Memory B cell (primary cell): ENCODE data around the gene HOXD4.

Source experiments
- ATAC-seq: fragments of 150-1000 bp; cut with Tn5 transposase; 2 replicates; pipeline ENCODE4 v1.10.0; 2021; ENCODE audit warnings: low read depth, mild to moderate bottlenecking, moderate library complexity
- DNase-seq, 2 donors: peaks; one replicate each; pipeline ENCODE4 v3.0.0; 2022; ENCODE audit warnings: low spot score in 2 of 2
- H3K27ac Mint-ChIP-seq: one replicate; pipeline ENCODE4 v1.8.0; 2022; ENCODE audit warnings: mild to moderate bottlenecking, moderate library complexity, mixed read lengths
- H3K27me3 Mint-ChIP-seq: one replicate; pipeline ENCODE4 v1.8.0; 2022; ENCODE audit warnings: mixed read lengths
- H3K36me3 Mint-ChIP-seq: one replicate; pipeline ENCODE4 v1.8.0; 2022; ENCODE audit warnings: mild to moderate bottlenecking, mixed read lengths
- H3K4me1 Mint-ChIP-seq: one replicate; pipeline ENCODE4 v1.8.0; 2022; ENCODE audit warnings: mixed read lengths
- H3K4me3 Mint-ChIP-seq: one replicate; pipeline ENCODE4 v1.8.0; 2022; ENCODE audit warnings: mild to moderate bottlenecking, moderate library complexity, mixed read lengths
- H3K9me3 Mint-ChIP-seq: one replicate; pipeline ENCODE4 v1.8.0; 2022; ENCODE audit warnings: mixed read lengths

The HOXD4 gene

GRCh38 chr2:176181551-176181950, 30.2 kb downstream of the HOXD4 start:
- no peaks in the 10 kb centered on the region for H3K4me1 Mint-ChIP-seq
- H3K9me3 Mint-ChIP-seq, result no peaks in the 10 kb centered on the region
- no peak overlapping the region for H3K4me3 Mint-ChIP-seq
- no peak overlapping the region for H3K27ac Mint-ChIP-seq
- peaks cover 30% of the 10 kb centered on the region for H3K27me3 Mint-ChIP-seq
- no peaks in the 10 kb centered on the region for H3K36me3 Mint-ChIP-seq
- DNase-seq, result no peak
- no peak for ATAC-seq

- DNase-seq (no peak), ATAC-seq (no peak)
- Mint-ChIP-seq H3K4me1 (peaks cover 4% of the 10 kb centered on the region), H3K4me3 (no peak overlapping the region), H3K27ac (no peak overlapping the region), H3K9me3 (no peaks in the 10 kb centered on the region), H3K27me3 (peaks cover 26% of the 10 kb centered on the region), H3K36me3 (no peaks in the 10 kb centered on the region)
Observed at GRCh38 chr2:176182671-176183070, 31.3 kb downstream of the HOXD4 start.

GRCh38 chr2:176184749-176185148, 33.4 kb downstream of the HOXD4 start:
- no peak for DNase-seq
- Mint-ChIP-seq H3K9me3 (no peaks in the 10 kb centered on the region), H3K27me3 (peaks cover 22% of the 10 kb centered on the region), H3K36me3 (no peaks in the 10 kb centered on the region), H3K4me3 (no peak overlapping the region), H3K4me1 (peaks cover 14% of the 10 kb centered on the region), H3K27ac (no peak overlapping the region)
- no peak for ATAC-seq

- H3K4me1 Mint-ChIP-seq, result peaks cover 14% of the 10 kb centered on the region
- H3K4me3 Mint-ChIP-seq, result no peak overlapping the region
- DNase-seq, result no peak
- H3K36me3 Mint-ChIP-seq, result no peaks in the 10 kb centered on the region
- H3K27me3 Mint-ChIP-seq, result peaks cover 16% of the 10 kb centered on the region
- ATAC-seq, result no peak
- H3K27ac Mint-ChIP-seq, result no peak overlapping the region
- H3K9me3 Mint-ChIP-seq, result no peaks in the 10 kb centered on the region
Observed at GRCh38 chr2:176186024-176186423, 34.7 kb downstream of the HOXD4 start.

GRCh38 chr2:176187200-176187898, 36.0 kb downstream of the HOXD4 start:
- Mint-ChIP-seq H3K4me3 (peak overlapping the region; percentile 89), H3K9me3 (no peaks in the 10 kb centered on the region), H3K27ac (no peak overlapping the region), H3K27me3 (peaks cover 16% of the 10 kb centered on the region), H3K4me1 (peaks cover 14% of the 10 kb centered on the region), H3K36me3 (no peaks in the 10 kb centered on the region)
- ATAC-seq, result no peak
- DNase-seq, result no peak

GRCh38 chr2:176187899-176188773, 36.8 kb downstream of the HOXD4 start, which contains the start of gene HOXD1:
TSS of gene HOXD1 (plus strand) at chr2:176188668. CDS start at chr2:176188802, 134 bp downstream.
- Mint-ChIP-seq H3K4me1 (peaks cover 14% of the 10 kb centered on the region), H3K4me3 (peak within 1 kb of the TSS; percentile 89), H3K27me3 (peaks cover 16% of the 10 kb centered on the region), H3K36me3 (no peaks in the 10 kb centered on the region), H3K9me3 (no peaks in the 10 kb centered on the region), H3K27ac (no peak within 1 kb of the TSS)
- ATAC-seq (no peak), DNase-seq (no peak)

- peaks cover 14% of the 10 kb centered on the region for H3K4me1 Mint-ChIP-seq
- no peak overlapping the region for H3K27ac Mint-ChIP-seq
- no peak for ATAC-seq
- H3K36me3 Mint-ChIP-seq, result no peaks in the 10 kb centered on the region
- peaks cover 15% of the 10 kb centered on the region for H3K27me3 Mint-ChIP-seq
- DNase-seq, result no peak
- H3K9me3 Mint-ChIP-seq, result no peaks in the 10 kb centered on the region
- H3K4me3 Mint-ChIP-seq, result peak overlapping the region; percentile 69
Observed at GRCh38 chr2:176188774-176189680, 37.7 kb downstream of the HOXD4 start.

- Mint-ChIP-seq H3K27ac (no peak overlapping the region), H3K4me3 (peak overlapping the region; percentile 69), H3K9me3 (no peaks in the 10 kb centered on the region), H3K4me1 (peaks cover 14% of the 10 kb centered on the region), H3K27me3 (peaks cover 19% of the 10 kb centered on the region), H3K36me3 (no peaks in the 10 kb centered on the region)
- ATAC-seq (no peak), DNase-seq (no peak)
Observed at GRCh38 chr2:176189681-176190641, 38.6 kb downstream of the HOXD4 start.

GRCh38 chr2:176192351-176192750, 41.0 kb downstream of the HOXD4 start:
- no peak overlapping the region for H3K4me3 Mint-ChIP-seq
- peaks cover 13% of the 10 kb centered on the region for H3K4me1 Mint-ChIP-seq
- H3K27ac Mint-ChIP-seq, result no peak overlapping the region
- no peaks in the 10 kb centered on the region for H3K9me3 Mint-ChIP-seq
- no peaks in the 10 kb centered on the region for H3K36me3 Mint-ChIP-seq
- DNase-seq, result no peak
- H3K27me3 Mint-ChIP-seq, result peaks cover 22% of the 10 kb centered on the region
- no peak for ATAC-seq

GRCh38 chr2:176193048-176193447, 41.7 kb downstream of the HOXD4 start:
- Mint-ChIP-seq H3K9me3 (no peaks in the 10 kb centered on the region), H3K4me1 (peaks cover 6% of the 10 kb centered on the region), H3K36me3 (no peaks in the 10 kb centered on the region), H3K4me3 (no peak overlapping the region), H3K27ac (no peak overlapping the region), H3K27me3 (peaks cover 19% of the 10 kb centered on the region)
- ATAC-seq (no peak), DNase-seq (no peak)

GRCh38 chr2:176199902-176200301, 48.6 kb downstream of the HOXD4 start:
- no peak overlapping the region for H3K4me3 Mint-ChIP-seq
- H3K9me3 Mint-ChIP-seq, result peaks cover 3% of the 10 kb centered on the region
- no peak for DNase-seq
- no peak overlapping the region for H3K27ac Mint-ChIP-seq
- no peaks in the 10 kb centered on the region for H3K4me1 Mint-ChIP-seq
- peaks cover 14% of the 10 kb centered on the region for H3K27me3 Mint-ChIP-seq
- no peak for ATAC-seq
- no peaks in the 10 kb centered on the region for H3K36me3 Mint-ChIP-seq

GRCh38 chr2:176200971-176201370, 49.6 kb downstream of the HOXD4 start:
- ATAC-seq (no peak), DNase-seq (no peak)
- peaks cover 3% of the 10 kb centered on the region for H3K9me3 Mint-ChIP-seq
- no peak overlapping the region for H3K27ac Mint-ChIP-seq
- H3K36me3 Mint-ChIP-seq, result no peaks in the 10 kb centered on the region
- no peak overlapping the region for H3K4me3 Mint-ChIP-seq
- H3K4me1 Mint-ChIP-seq, result no peaks in the 10 kb centered on the region
- peaks cover 12% of the 10 kb centered on the region for H3K27me3 Mint-ChIP-seq

- DNase-seq (no peak), ATAC-seq (no peak)
- Mint-ChIP-seq H3K4me1 (no peaks in the 10 kb centered on the region), H3K4me3 (no peak overlapping the region), H3K27ac (no peak overlapping the region), H3K36me3 (no peaks in the 10 kb centered on the region), H3K27me3 (peaks cover 4% of the 10 kb centered on the region), H3K9me3 (peaks cover 3% of the 10 kb centered on the region)
Observed at GRCh38 chr2:176202491-176202890, 51.1 kb downstream of the HOXD4 start.
